Kidney (tissue), 14 donors: Measurements from ENCODE around the gene UBASH3B. TPM values are rescaled to one million over a fixed set of nuclear protein-coding genes. Genes with fewer than 3 reads are reported as not detected.

Source experiments
- DNase-seq, 5 donors: peaks; one replicate each; pipeline ENCODE4 v3.0.0-alpha.2; 2013 to 2020
- FAIRE-seq: peaks from 2 replicates; lab custom pipeline; 2012; peaks lifted over from hg19 to GRCh38; lab: Jason Lieb, UNC
- H3K27ac ChIP-seq, 2 donors: one replicate each; pipeline ENCODE4 v1.7.0; 2013; ENCODE audit warnings: low read depth in 2 of 2, low read length in 2 of 2, inconsistent platforms in 1 of 2
- H3K27me3 ChIP-seq: one replicate; pipeline ENCODE4 v1.7.1; 2013; ENCODE audit warnings: low read length, inconsistent platforms; ENCODE audit not compliant: control insufficient read depth, insufficient read depth
- H3K36me3 ChIP-seq, 3 donors: one replicate each; pipeline versions ENCODE4 v1.7.0 to v1.7.1; 2013; ENCODE audit warnings: low read length in 3 of 3, control low read depth in 1 of 3, inconsistent platforms in 1 of 3; ENCODE audit not compliant: insufficient read depth in 3 of 3, control insufficient read depth in 2 of 3
- H3K4me1 ChIP-seq, 3 donors: one replicate each; pipeline versions ENCODE4 v1.7.0 to v1.7.1; 2013; ENCODE audit warnings: low read length in 3 of 3, inconsistent platforms in 1 of 3, low read depth in 1 of 3; ENCODE audit not compliant: control insufficient read depth in 2 of 3, insufficient read depth in 2 of 3
- H3K4me3 ChIP-seq, 3 donors: one replicate each; pipeline versions ENCODE4 v1.7.0 to v1.8.1; 2013; ENCODE audit warnings: low read length in 3 of 3, control low read depth in 1 of 3, inconsistent platforms in 1 of 3
- H3K9ac ChIP-seq, 3 donors: one replicate each; pipeline versions ENCODE4 v1.7.0 to v1.7.1; 2013; ENCODE audit warnings: low read length in 3 of 3, control low read depth in 1 of 3, inconsistent platforms in 1 of 3
- H3K9me3 ChIP-seq, 3 donors: one replicate each; pipeline versions ENCODE4 v1.7.0 to v1.7.1; 2013; ENCODE audit warnings: low read length in 3 of 3, control low read depth in 1 of 3, inconsistent platforms in 1 of 3; ENCODE audit not compliant: control insufficient read depth in 2 of 3, insufficient read depth in 1 of 3
- CTCF ChIP-seq: IDR thresholded peaks from 3 replicates; pipeline ENCODE4 v1.5.1; 2012; ENCODE audit warnings: mild to moderate bottlenecking, moderate library complexity, borderline replicate concordance; ENCODE audit not compliant: insufficient read depth; ENCODE audit errors: extremely low read depth
- intact Hi-C: fragments of 100-400 bp; cut with DNase I; formaldehyde crosslinking; loops from one replicate; pipeline ENCODE4 v1.11.1; 2022
- polyA plus RNA-seq: library from polyadenylated mRNA; stranded (reverse); fragments of 350-450 nt; fragmentation: Illumina TruSeq; extraction: RNeasy Lipid Tissue Mini Kit (QIAGEN cat#74804); gene quantifications from one replicate; pipeline ENCODE4 v1.2.3, GENCODE V29; 2014; ENCODE audit warnings: low read depth, low replicate concordance; ENCODE audit not compliant: insufficient read depth
- total RNA-seq: library from RNA; stranded (reverse); fragmentation: NEBNext Ultra II Directional; extraction: Animal tissue kit (Norgen Biotek cat#: 25700); gene quantifications from one replicate; pipeline ENCODE4 v1.2.1, GENCODE V29; 2021
- donor health status: control.
- donor health status: control.
- donor health status: control.
- donor health status: control.
- donor health status: control.
- donor health status: DM: yes; HTN: yes; CAD: no.
- donor health status: Normal renal cell carcinoma (clear cell type).

Gene UBASH3B
- total and polyA plus RNA-seq, 2 donors from 2014 or later = 0.62 to 22.8 TPM

DNA sequence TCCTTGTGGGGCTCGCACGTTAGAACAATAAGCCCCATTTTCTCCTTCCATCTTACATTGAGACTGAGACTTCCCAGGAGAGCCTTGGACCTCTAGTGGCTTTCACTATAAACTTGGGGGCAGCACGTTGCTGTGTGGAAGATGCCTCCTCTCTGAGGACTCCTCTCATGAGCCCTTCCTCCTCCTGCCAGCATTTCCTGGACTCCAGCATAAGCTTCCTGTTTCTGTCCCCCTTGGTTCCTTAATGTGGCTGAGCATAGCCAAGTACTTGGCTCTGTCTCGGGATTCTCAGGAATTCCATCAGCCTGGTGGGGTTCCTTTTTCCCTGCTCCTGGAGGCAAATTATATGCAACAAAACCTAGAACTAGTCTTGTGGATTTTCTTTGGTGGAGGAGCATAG, 38.8 kb upstream of the UBASH3B start:
- intact Hi-C loops = no loop called here
- Histone ChIP-seq H3K27me3 (no peaks in the 10 kb centered on the region), H3K4me3 (no peak overlapping the region), H3K36me3 (no peaks in the 10 kb centered on the region), H3K9ac (no peak overlapping the region), H3K9me3 (no peaks in the 10 kb centered on the region), H3K4me1 (no peaks in the 10 kb centered on the region), H3K27ac (no peak overlapping the region)
- TF ChIP-seq CTCF = no peak
- DNase-seq (no peak), FAIRE-seq (no peak)

GRCh38 chr11:122617297-122617696, 38.2 kb upstream of the UBASH3B start:
- FAIRE-seq = no peak
- intact Hi-C loops = no loop called here

DNA sequence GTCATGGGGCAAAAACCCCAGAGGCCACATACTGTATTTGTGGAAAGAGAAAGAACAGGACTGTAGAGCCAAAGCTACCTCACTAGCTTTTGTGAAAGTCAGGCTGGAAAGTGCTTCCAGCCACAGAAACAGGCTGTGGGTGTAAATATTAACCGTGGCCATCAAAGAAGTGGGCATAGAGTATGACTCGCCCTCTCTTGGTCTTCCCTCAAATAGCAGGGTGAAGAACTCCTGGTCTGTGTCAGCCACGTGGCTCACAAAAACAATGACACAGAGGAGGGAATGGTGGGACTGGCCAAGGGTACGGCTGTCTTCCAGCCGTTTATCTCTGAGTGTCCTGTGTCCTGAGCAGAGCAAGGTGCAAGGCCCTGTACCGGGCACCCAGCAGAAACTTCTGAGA, 37.6 kb upstream of the UBASH3B start:
- Histone ChIP-seq H3K36me3 (no peaks in the 10 kb centered on the region), H3K27ac (no peak overlapping the region), H3K4me1 (no peaks in the 10 kb centered on the region), H3K9ac (no peak overlapping the region), H3K4me3 (no peak overlapping the region), H3K9me3 (no peaks in the 10 kb centered on the region), H3K27me3 (no peaks in the 10 kb centered on the region)
- DNase-seq = no peak
- FAIRE-seq = no peak
- TF ChIP-seq CTCF = no peak
- intact Hi-C loops = no loop called here

More at GRCh38 chr11:122617297-122617696, 38.2 kb upstream of the UBASH3B start:
- Histone ChIP-seq H3K4me3 (no peak overlapping the region), H3K27me3 (no peaks in the 10 kb centered on the region), H3K4me1 (no peaks in the 10 kb centered on the region), H3K36me3 (no peaks in the 10 kb centered on the region), H3K9me3 (no peaks in the 10 kb centered on the region), H3K27ac (no peak overlapping the region), H3K9ac (no peak overlapping the region)
- DNase-seq = no peak
- TF ChIP-seq CTCF = no peak

DNA sequence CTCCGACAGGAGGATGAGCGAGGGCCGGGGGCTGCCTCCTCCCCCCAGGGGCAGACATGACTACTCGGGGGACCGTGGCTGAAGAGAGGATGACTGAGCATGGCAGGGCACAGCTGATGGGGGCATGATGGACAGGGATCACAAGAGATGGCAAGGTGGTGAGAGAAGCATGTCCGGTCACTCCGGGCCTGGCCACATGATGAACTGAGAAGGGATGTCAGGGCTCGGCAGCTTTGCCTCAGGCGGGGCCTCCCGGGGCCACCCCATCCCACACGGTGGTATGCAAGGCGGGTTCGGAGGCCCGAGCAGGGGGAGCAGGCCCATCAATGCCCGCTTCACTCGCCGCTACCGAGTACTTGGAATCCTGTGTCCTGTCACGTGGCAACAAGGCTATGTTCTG, 36.6 kb upstream of the UBASH3B start:
- DNase-seq (no peak), FAIRE-seq (no peak)
- Histone ChIP-seq H3K27me3 (no peaks in the 10 kb centered on the region), H3K9me3 (no peaks in the 10 kb centered on the region), H3K36me3 (no peaks in the 10 kb centered on the region), H3K4me1 (no peaks in the 10 kb centered on the region), H3K9ac (no peak overlapping the region), H3K4me3 (no peak overlapping the region), H3K27ac (no peak overlapping the region)
- no peak for TF ChIP-seq CTCF
- intact Hi-C loops = no loop called here
